Activated naive CD4-positive, alpha-beta T cell treated with anti-CD3 and anti-CD28 coated beads, Interleukin-2, amount 50 U/mL, for 24 hours (primary cell): Measurements from ENCODE around the gene PPEF2.

ENCODE experiments used
- H3K27ac Mint-ChIP-seq: one replicate; pipeline ENCODE4 v1.8.0; 2021; ENCODE audit warnings: mild to moderate bottlenecking, mixed read lengths
- H3K27me3 Mint-ChIP-seq: one replicate; pipeline ENCODE4 v1.8.0; 2021; ENCODE audit warnings: mixed read lengths
- H3K36me3 Mint-ChIP-seq: one replicate; pipeline ENCODE4 v1.8.0; 2021; ENCODE audit warnings: mixed read lengths
- H3K4me1 Mint-ChIP-seq: one replicate; pipeline ENCODE4 v1.8.0; 2021; ENCODE audit warnings: mixed read lengths
- H3K4me3 Mint-ChIP-seq: one replicate; pipeline ENCODE4 v1.8.0; 2021; ENCODE audit warnings: mild to moderate bottlenecking, mixed read lengths
- H3K9me3 Mint-ChIP-seq: one replicate; pipeline ENCODE4 v1.8.0; 2021; ENCODE audit warnings: mixed read lengths

PPEF2 gene

GRCh38 chr4:75821216-75821615 lies 81.0 kb downstream of the PPEF2 start:
- Mint-ChIP-seq H3K4me3 (no peak overlapping the region), H3K36me3 (no peaks in the 10 kb centered on the region), H3K4me1 (no peaks in the 10 kb centered on the region), H3K9me3 (no peaks in the 10 kb centered on the region), H3K27ac (no peak overlapping the region), H3K27me3 (no peaks in the 10 kb centered on the region)

GRCh38 chr4:75820676-75821075 lies 81.6 kb downstream of the PPEF2 start:
- H3K4me3 Mint-ChIP-seq = no peak overlapping the region
- H3K4me1 Mint-ChIP-seq = no peaks in the 10 kb centered on the region
- no peaks in the 10 kb centered on the region for H3K27me3 Mint-ChIP-seq
- H3K9me3 Mint-ChIP-seq = no peaks in the 10 kb centered on the region
- H3K36me3 Mint-ChIP-seq = peaks cover 1% of the 10 kb centered on the region
- H3K27ac Mint-ChIP-seq = no peak overlapping the region

GRCh38 chr4:75820197-75820596 lies 82.1 kb downstream of the PPEF2 start:
- no peaks in the 10 kb centered on the region for H3K4me1 Mint-ChIP-seq
- H3K36me3 Mint-ChIP-seq = peaks cover 4% of the 10 kb centered on the region
- H3K4me3 Mint-ChIP-seq = no peak overlapping the region
- H3K27me3 Mint-ChIP-seq = no peaks in the 10 kb centered on the region
- H3K9me3 Mint-ChIP-seq = no peaks in the 10 kb centered on the region
- no peak overlapping the region for H3K27ac Mint-ChIP-seq

- Mint-ChIP-seq H3K36me3 (peaks cover 11% of the 10 kb centered on the region), H3K27ac (no peak overlapping the region), H3K9me3 (no peaks in the 10 kb centered on the region), H3K4me3 (no peak overlapping the region), H3K27me3 (no peaks in the 10 kb centered on the region), H3K4me1 (no peaks in the 10 kb centered on the region)
Observed at GRCh38 chr4:75819121-75819520, 83.1 kb downstream of the PPEF2 start.

- H3K9me3 Mint-ChIP-seq = no peaks in the 10 kb centered on the region
- no peaks in the 10 kb centered on the region for H3K4me1 Mint-ChIP-seq
- no peaks in the 10 kb centered on the region for H3K27me3 Mint-ChIP-seq
- peaks cover 15% of the 10 kb centered on the region for H3K36me3 Mint-ChIP-seq
- no peak overlapping the region for H3K27ac Mint-ChIP-seq
- H3K4me3 Mint-ChIP-seq = no peak overlapping the region
Observed at GRCh38 chr4:75817901-75818300, 84.4 kb downstream of the PPEF2 start.
